GM21786 (cell line): ENCODE data around the gene ITGA8.
A peak's percentile ranks its signal among the peaks of the same experiment; 100 is the strongest.
"Not testable (repeated sequence)": the region's sequence is repeated elsewhere in the genome, so short reads cannot be mapped to it uniquely, and the experiment has no call there.

Experiments used
- ATAC-seq: cut with Tn5 transposase; IDR thresholded peaks from one replicate; pipeline ENCODE4 v1.9.1; 2021; ENCODE audit not compliant: unreplicated experiment

The ITGA8 gene

DNA sequence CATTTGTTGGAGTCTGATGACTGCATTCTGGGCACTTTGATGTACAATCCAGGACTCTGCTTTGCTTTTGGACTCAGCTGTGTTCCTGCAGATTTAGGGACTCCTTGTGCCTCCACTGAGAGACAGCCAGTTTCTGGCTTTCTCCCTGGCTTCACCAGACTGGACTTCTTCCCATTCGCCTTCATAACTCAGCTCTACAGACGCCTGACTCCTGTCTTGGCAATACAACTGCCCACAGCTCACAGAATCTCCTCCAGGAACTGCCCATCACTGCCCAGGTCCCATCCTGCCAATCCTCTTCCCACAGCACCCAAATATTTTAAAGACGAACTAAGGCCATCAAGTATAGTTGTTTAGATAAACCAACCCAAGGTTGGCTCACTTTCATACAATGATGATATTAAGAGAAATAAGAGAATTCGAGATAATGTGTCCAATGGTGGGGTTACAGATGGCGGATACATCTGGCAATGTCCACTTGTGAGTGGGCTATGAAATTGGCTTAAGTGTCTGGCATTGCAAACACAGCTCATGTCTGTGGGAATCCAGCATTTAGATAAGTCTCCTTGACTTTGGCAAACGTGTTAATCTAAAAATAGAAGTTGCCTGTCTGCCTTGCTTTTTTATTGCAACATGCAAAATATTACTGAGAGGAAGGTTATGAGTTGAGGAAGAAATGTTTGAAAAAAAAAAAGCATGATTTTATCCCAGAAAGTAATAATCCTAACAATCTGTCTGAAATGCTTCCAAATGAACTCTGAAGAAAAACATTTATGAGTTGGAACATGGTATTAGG, 95.1 kb downstream of the ITGA8 start:
- ATAC-seq = no peak

DNA sequence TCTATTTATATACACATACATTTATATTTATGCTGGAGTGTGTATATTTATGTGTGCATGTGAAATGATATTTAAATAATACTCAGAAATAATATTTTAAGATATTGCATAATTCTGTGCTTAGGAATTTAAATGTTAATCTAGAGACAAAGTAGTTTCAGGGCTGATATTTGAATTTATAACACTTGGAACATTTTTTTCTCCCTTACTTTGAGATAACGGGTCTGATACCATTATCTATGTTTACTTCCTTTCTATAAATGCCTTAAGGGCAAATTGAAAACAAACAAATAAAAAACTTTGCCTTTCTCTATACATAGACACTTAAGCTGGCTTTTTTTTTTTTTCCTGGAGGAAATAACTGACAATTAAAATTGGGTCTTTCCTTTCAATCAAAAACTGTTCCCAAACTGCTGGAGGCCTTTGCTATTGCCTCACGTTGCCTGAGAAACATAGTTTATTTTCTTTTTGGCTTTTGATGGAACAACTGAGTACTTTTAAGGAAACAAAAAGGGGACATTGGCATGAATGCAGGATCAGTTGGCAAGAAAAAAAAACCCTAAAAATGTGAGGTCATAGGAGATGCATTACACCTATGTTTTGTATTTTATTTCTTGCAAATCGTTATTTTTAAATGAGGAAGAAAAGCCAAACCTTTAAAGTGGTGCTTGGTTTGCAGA, 98.7 kb downstream of the ITGA8 start:
- ATAC-seq = no peak

DNA sequence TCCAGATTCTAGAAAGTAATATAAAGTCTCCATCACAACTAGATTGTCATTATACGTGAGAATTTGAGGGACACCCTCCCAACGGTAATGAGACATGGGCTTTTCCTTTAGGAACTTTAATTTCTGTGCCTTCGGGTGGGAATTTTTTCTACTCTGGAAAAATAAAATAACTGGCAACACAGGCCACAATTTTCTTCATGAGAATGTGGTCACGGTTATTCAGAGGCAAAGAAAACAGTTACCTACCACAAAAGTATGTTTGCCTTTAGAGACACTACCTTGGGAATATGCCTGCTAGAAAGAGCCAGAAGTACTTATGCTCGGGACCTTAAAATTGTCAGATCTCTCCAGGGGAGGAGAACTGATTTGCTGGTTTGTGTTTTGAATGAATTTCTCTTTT, 99.4 kb downstream of the ITGA8 start:
- no peak for ATAC-seq

DNA sequence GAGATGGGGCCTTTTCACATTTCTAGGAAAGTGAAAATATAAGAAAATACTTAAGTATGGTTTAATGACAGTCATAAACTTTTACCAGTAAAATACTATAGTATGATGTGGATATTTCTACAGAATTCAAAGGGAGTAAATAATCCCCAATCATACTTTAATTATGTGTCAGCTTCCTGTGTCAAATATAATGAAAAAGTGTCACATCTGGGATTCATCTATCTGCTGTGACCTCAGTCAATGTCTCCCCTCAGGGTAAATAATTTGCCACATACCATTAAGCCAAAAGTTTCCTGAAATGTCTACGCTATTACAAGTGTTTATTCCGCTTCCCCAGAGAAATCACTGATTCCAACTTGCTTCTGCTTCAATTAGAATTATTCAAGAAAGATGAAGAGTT, 110.5 kb downstream of the ITGA8 start:
- ATAC-seq = no peak

DNA sequence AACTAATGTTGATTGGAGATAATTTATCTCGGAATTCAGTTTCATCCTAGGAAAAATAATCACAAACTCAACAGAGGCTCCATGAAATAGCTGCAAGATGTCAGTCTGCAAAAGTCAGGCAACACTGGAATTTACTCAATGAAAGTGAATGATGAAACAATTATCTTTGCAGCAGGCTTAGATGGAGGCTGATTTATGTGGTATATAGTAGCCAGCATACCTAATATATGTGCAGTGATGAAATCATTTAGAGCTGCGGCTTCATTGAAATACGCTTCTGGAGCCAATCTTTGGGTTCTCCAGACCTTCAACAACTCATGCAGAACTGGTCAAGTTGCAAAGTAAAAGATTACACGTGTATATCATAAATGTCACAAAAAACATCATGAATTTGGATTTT, 113.3 kb downstream of the ITGA8 start:
- no peak for ATAC-seq

DNA sequence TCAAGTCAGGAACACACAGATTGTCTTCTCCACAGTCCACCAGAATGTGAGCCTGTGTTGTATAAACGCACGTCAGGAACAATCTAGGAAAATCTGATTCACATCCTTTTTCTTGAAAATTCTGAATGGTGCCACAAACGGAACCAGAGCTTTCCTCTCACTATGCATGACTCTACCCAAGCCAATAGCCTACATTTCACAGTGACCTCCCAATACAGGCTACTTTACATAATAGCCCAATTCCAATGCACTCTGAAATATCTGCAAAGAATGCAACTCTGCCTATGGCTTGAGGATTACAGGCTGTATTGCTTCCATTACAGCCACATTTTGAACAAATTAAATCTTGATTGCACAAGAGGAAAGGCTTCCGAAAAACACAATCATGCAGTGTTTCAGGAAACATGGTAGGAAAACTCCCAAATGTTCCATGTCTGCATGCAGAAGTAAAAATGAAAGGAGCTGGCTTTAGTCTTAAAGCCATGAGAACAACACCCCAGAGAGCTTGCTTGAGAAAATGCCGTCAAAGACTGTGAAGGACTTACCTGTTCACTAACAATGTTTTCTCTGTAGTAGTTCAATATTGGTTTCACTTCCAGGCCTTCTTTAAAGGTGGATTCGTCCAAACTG, 113.9 kb downstream of the ITGA8 start:
- no peak for ATAC-seq

DNA sequence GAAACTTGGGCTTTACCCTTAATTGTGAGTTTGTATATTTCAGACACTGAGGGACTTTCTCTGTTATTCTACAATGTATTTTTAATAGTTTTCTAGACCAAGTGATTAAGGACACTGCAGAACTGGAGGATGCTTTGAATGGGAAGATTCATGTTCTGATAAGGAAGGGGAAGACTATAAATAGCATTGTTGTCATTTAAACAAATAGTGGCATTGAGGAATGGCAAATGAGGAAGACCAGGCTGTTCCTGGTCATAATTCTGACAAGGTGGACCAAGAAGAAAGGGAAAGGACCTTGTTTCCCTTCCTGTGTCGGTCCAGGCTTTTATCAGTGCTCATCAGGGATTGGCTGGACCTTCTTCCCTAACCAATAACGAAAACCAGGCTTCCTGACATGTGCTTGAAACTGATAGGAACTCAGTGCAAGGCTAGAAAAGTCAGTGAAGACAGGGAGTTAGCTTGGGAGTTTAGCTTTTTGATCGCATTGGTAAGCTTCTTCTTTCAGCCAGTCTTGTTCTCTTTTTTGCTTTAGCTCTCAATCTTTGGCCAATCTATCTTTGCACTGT, 116.2 kb downstream of the ITGA8 start:
- ATAC-seq = no peak

DNA sequence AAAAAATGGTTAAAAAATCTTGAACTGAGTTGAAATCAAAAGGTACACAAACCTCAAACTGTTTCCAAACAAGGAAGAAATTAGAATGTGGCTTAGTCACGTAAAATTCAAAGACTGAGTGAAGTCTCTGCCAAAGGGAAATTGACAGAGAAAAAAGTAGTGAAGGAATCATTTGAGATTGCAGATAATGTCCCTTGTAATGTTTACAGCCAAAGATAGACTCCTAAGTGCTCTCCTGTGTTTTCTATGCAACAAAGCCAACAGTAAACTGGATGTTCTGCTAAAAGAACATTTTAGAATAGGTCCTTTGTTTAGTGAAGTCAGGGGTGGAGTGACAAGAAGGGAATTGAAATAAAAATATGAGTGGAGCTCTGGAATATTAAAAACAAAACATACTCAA, 117.9 kb downstream of the ITGA8 start:
- ATAC-seq = no peak

DNA sequence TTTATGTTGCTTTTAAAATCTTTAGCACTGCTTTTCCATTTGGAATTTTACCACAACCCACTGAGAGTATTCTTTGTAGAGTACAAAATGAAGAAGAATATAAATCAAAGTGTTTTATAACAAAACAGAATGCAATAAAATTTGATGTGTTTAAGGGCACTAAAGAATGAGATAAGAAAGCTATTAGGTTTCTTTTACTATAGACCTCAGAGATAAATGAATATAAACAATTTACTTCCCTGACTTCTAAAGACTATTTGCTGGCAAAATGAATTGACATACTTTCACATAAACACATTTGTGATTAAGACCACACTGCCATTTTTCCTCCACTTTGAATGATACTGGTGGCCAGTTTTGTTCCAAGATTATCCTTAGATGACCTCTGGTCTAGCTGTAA, 124.5 kb downstream of the ITGA8 start:
- ATAC-seq = no peak

DNA sequence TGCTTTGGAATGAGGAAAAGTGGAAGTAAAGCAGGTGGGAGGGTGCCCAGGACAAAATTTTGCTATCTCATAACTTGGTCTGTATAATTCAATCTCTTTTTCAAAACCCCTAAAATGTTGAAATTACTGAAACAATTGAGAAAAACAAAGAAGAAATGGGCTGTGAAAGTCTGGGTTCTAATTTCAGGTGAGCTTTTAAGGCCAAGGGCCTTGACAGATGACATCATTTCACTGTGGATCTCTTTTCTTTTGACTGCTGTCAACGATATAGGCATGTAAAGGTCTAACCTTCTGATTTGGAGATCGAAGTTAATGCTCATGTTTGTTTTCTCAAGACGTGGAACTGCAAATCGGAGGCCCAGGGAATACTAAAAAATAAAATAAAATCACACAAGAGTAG, 127.8 kb downstream of the ITGA8 start:
- ATAC-seq = no peak

DNA sequence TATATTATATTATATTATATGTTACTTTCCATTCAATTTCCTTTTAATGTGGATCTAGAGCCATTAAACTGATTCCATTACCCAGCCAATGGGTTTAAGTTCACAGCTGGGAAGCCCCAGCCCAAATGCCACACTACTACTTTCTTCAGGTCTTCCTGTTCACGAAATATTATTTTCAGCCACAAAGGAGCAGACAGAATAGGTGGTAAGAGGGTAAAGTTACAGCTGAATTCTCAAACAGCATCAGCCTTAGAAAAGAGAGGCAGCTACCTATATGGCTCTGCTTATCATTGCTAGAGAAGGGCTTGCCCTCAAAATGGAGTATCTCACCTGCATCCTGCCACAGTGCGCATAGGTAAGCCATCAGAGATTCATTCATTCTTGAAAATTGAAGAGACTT, 128.3 kb downstream of the ITGA8 start:
- ATAC-seq = no peak

DNA sequence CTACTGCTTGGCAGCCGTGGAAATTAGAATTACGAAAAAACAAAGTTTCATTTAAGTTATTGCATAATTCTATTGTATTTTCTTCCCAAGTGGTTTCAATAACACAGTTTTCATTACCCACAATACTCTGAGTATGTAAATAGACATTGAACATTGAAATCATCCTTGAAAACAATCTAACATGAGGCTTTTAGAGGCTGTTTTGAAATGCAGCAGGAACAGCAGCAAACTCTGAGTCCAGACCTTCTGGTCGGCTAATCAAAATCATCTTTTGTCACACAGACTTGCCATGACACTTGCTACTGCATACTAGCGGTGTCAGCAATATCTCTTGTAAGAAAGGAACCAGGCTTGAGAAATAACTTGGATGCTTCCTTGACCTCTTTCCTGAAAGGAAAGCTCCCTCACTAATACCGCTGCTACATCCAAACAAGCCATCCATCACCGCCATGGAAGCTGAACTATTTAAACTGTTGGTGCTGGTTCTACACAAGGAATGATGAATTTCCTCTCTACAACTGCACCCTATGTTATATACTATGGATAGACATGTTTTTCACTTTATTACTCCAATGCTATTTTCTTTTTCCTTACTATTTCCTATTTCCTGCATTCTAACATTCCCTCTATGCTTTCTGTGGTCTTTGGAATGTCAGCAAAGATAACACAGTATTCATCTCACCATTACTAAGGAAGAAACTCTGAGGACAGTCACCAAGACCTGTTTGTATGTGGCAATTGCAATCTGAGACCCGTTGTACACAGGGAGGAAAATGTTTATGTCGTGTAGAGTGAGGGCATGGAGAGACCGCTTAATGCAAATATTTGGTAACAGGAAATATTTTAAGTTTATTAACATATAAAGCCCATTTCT, 130.8 kb downstream of the ITGA8 start:
- no peak for ATAC-seq

DNA sequence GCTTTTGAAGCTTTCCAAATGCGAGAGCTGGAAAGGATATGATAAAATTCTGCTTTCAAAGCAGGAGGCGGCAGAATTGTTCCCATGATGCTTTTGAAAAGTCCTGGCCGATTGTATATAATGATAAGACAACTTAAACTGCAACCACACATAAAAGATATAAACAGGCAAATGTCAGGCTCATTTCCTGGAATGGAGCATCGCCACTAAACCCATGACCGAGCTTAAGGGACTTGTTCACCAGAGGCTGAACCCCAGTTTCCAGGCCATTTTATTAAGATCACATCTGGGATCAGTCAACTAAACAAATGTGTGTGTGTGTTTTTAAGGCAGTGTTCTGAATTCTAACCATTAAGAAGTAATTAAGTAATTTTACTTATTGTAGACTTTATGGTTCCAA, 131.6 kb downstream of the ITGA8 start:
- no peak for ATAC-seq

DNA sequence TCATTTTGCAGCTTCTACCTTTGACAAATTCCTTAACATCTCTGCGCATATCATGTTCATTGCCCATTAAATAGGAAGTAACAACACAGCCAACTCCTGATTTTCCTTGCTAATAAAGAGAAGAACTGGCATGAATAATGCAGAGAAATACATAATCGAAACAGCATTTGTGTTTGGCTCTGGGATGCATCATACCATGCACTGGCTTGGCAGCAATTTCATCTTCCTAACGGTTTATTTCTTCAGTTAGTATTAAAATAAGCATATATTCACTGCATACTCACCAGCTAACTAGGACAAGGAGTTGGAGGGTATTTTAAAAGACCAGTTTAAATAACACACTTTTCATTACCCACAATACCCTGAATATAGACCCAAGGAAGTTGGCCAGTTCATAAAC, 132.5 kb downstream of the ITGA8 start:
- no peak for ATAC-seq

DNA sequence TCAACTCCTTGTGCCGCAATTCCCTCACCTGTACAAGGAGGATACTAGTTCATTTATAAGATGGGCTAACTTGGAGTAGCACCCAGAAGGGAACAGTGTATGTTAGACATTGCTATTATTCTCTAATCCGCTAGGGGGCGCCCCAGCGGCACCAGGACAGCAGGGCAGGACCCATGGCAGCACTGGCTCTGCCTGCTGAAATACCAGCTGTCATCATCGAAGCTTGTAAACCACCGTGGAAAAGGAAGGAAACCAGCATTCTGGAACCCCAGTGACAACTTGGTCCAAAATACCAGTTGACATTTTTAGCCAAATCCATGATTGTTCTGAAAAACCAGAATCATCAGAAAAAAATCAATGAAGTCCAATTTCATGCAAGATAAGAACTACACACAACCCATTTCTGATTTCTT, 134.4 kb downstream of the ITGA8 start:
- ATAC-seq = peak; percentile 94

DNA sequence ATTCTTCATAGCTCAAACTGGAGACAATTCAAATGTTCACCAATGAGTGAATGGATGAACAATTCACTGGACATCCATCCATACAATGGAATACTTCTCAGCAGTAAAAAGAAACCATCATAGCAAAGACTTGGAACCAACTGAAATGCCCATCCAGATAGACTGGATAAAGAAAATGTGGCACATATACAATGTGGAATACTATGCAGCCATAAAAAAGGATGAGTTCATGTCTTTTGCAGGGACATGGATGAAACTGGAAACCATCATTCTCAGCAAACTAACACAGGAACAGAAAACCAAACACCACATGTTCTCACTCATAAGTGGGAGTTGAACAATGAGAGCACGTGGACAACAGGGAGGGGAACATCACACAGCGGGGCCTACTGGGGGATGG, 136.8 kb downstream of the ITGA8 start:
- ATAC-seq = not testable (repeated sequence)

DNA sequence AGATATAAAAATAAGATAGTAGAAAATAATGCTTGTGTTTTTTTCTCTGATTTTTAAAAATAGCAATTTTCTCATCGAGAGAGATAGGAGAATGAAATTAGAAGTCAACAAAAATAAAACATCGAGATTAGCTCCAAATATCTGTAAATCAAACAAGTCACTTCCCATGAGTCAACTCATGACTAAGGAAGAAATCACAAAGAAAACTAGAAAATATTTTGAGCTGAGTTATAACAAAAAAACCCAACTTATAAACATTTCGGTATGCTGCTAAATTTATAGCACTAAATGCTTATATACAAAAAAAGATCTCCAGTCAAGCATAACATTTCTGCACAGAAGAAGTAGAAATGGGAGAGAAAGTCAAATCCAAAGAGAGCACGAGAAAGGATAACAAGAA, 140.1 kb downstream of the ITGA8 start:
- ATAC-seq = no peak

DNA sequence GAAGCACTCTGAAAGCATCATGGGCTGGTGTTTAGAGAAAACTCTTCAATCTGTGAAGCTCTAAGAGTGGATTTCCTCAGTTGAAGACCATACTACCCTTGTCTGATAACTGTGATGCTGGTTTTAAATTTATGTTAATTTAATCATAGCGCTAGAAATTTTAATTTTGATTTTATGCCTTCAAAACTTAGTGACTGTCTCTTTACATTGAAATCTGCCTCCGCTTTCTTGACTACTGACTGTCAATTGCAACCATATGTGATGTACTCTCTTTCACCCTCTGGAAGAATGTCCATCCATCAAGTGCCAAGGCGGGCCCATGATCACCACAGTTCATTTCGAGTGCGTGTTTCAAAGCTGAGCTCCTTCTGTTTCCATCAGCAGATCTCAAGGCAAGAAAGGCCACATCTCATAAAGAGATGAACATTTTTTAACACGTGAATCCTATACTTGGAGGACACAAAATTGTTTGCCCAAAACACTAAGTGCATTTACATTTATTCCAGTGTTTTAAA, 147.1 kb downstream of the ITGA8 start:
- ATAC-seq = no peak

DNA sequence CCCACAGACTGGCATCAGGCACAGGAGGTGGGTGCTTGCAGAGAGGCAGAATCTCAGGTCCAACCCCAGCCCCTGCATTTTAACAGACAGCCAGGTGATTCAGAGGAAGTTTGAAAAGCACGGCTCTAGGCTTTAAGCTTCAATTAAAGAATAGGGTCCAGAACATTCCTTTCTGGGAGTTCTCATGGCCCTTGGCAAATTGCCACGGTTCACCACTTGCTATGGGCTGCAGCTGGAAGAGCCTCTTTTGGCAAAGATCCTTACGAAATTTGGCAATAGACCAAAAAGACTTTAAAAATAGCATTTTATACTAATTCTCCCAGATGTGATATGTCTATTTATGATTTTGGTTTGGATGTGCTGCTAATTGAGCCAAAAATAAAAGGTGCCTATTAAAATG, 148.1 kb downstream of the ITGA8 start:
- ATAC-seq = no peak

DNA sequence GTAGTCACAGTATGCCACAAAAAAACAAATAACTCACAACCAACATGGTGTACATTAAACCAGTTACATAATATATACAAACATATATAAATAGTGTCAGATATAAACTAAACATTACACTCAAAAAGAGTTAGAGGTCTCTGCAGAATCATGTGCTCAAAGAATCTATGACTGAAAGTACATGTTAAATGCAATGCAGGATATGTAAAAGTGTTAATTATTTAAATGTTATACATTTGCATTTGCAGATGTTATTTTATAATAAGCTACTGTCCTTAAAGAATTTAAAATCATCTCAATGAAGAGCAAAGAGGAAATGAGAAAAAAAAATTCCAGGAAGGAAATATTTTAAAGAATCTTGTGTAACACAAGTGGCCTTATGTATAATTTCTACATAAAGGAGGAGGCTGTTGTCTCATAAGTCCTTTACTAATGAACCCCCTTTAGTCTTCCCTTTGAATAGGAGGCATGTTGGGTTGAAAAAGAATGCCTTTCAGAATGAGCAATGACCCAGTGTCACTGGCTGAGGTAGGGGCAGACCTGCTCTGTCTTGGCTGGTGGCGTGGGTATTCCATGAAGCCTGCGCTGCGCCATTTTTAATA, 148.9 kb downstream of the ITGA8 start:
- ATAC-seq = no peak
